AG10803 (cell line): ENCODE measurements around the gene HS3ST3A1.
A peak's percentile ranks its signal among the peaks of the same experiment; 100 is the strongest.

Experiments
- DNase-seq: peaks from one replicate; pipeline ENCODE4 v3.0.0; 2010; ENCODE audit warnings: low read depth
- H3K4me3 ChIP-seq: 2 replicates; pipeline ENCODE4 v1.5.1; 2011; ENCODE audit warnings: mild to moderate bottlenecking, low read length, control low read depth
- CTCF ChIP-seq: conservative IDR thresholded peaks from 2 replicates; pipeline ENCODE4 v1.5.1; 2011; ENCODE audit warnings: mild to moderate bottlenecking, low read length, control low read depth, inconsistent platforms

The HS3ST3A1 gene

GRCh38 chr17:13480877-13481276 lies 120.9 kb downstream of the HS3ST3A1 start:
- no peak for DNase-seq
- no peak for TF ChIP-seq CTCF
- H3K4me3 ChIP-seq, result no peak overlapping the region

GRCh38 chr17:13478326-13478830 lies 123.4 kb downstream of the HS3ST3A1 start:
- DNase-seq, result peak; percentile 39
- no peak for TF ChIP-seq CTCF

GRCh38 chr17:13477180-13477611 lies 124.5 kb downstream of the HS3ST3A1 start:
- no peak overlapping the region for H3K4me3 ChIP-seq
- peak; percentile 38 for DNase-seq
- no peak for TF ChIP-seq CTCF

More at GRCh38 chr17:13478326-13478830, 123.4 kb downstream of the HS3ST3A1 start:
- H3K4me3 ChIP-seq, result no peak overlapping the region

- peak; percentile 48 for DNase-seq
- no peak for TF ChIP-seq CTCF
- no peak overlapping the region for H3K4me3 ChIP-seq
These were observed 125.0 kb downstream of the HS3ST3A1 start for GRCh38 chr17:13476720-13477119.

- H3K4me3 ChIP-seq, result no peak overlapping the region
- no peak for DNase-seq
- TF ChIP-seq CTCF, result no peak
These were observed 126.0 kb downstream of the HS3ST3A1 start for GRCh38 chr17:13475574-13476223.

- DNase-seq, result peak; percentile 7
These were observed 127.5 kb downstream of the HS3ST3A1 start for GRCh38 chr17:13474073-13474800.

More at GRCh38 chr17:13474073-13474800, 127.5 kb downstream of the HS3ST3A1 start:
- TF ChIP-seq CTCF, result no peak
- H3K4me3 ChIP-seq, result no peak overlapping the region
